Glutamatergic neuron (in vitro differentiated cells): Measurements from ENCODE around the gene BLVRB. TPM values are rescaled to one million over a fixed set of nuclear protein-coding genes. Genes with fewer than 3 reads are reported as not detected.

ENCODE experiments used
- DNase-seq: peaks from one replicate; pipeline ENCODE4 v3.0.0; 2022
- H3K27ac Mint-ChIP-seq: one replicate; pipeline ENCODE4 v1.8.0; 2020; ENCODE audit warnings: mild to moderate bottlenecking, mixed read lengths, inconsistent platforms; ENCODE audit not compliant: unreplicated experiment
- H3K27me3 Mint-ChIP-seq: one replicate; pipeline ENCODE4 v1.8.0; 2020; ENCODE audit warnings: mild to moderate bottlenecking, moderate library complexity, mixed read lengths, inconsistent platforms; ENCODE audit not compliant: unreplicated experiment
- H3K36me3 Mint-ChIP-seq: one replicate; pipeline ENCODE4 v1.8.0; 2020; ENCODE audit warnings: mild to moderate bottlenecking, mixed read lengths, inconsistent platforms; ENCODE audit not compliant: unreplicated experiment
- H3K4me1 Mint-ChIP-seq: one replicate; pipeline ENCODE4 v1.8.0; 2020; ENCODE audit warnings: mild to moderate bottlenecking, low read depth, mixed read lengths, inconsistent platforms; ENCODE audit not compliant: unreplicated experiment
- H3K4me3 Mint-ChIP-seq: one replicate; pipeline ENCODE4 v1.8.0; 2020; ENCODE audit warnings: mild to moderate bottlenecking, mixed read lengths, inconsistent platforms; ENCODE audit not compliant: unreplicated experiment
- H3K9me3 Mint-ChIP-seq: one replicate; pipeline ENCODE4 v1.8.0; 2020; ENCODE audit warnings: mild to moderate bottlenecking, moderate library complexity, mixed read lengths, inconsistent platforms; ENCODE audit not compliant: unreplicated experiment
- CTCF ChIP-seq: fragments of 200-600 bp; sonication (generic); IDR thresholded peaks from one replicate; pipeline ENCODE4 v1.5.0; 2021; ENCODE audit not compliant: partially characterized antibody, unreplicated experiment
- total RNA-seq: library from RNA; stranded (reverse); fragmentation: NEBNext Ultra II Directional; extraction: Animal tissue kit (Norgen Biotek cat#: 25700); gene quantifications from one replicate; pipeline ENCODE4 v1.2.1, GENCODE V29; 2021; ENCODE audit not compliant: unreplicated experiment

BLVRB gene
- total RNA-seq, 1 donor from 2014 or later = 7.2 TPM

- Mint-ChIP-seq H3K9me3 (no peaks in the 10 kb centered on the region), H3K36me3 (no peaks in the 10 kb centered on the region)
These were observed 5.6 kb upstream of the BLVRB start for GRCh38 chr19:40471111-40471510.

GRCh38 chr19:40469011-40469410 lies 3.5 kb upstream of the BLVRB start:
- no peak overlapping the region for H3K4me3 Mint-ChIP-seq
- H3K9me3 Mint-ChIP-seq = no peaks in the 10 kb centered on the region
- H3K4me1 Mint-ChIP-seq = peaks cover 6% of the 10 kb centered on the region
- no peak for TF ChIP-seq CTCF
- DNase-seq = no peak
- H3K27me3 Mint-ChIP-seq = peaks cover 23% of the 10 kb centered on the region
- no peak overlapping the region for H3K27ac Mint-ChIP-seq
- no peaks in the 10 kb centered on the region for H3K36me3 Mint-ChIP-seq

More at GRCh38 chr19:40471111-40471510, 5.6 kb upstream of the BLVRB start:
- no peak for TF ChIP-seq CTCF
- H3K27me3 Mint-ChIP-seq = peaks cover 17% of the 10 kb centered on the region
- H3K4me1 Mint-ChIP-seq = peaks cover 6% of the 10 kb centered on the region
- H3K27ac Mint-ChIP-seq = no peak overlapping the region
- no peak for DNase-seq
- no peak overlapping the region for H3K4me3 Mint-ChIP-seq

- Mint-ChIP-seq H3K9me3 (no peaks in the 10 kb centered on the region), H3K27ac (peak within 1 kb of the TSS; percentile 60), H3K4me1 (peaks cover 6% of the 10 kb centered on the region), H3K36me3 (no peaks in the 10 kb centered on the region), H3K4me3 (peak within 1 kb of the TSS; percentile 88), H3K27me3 (peaks cover 23% of the 10 kb centered on the region)
- no peak for DNase-seq
- no peak for TF ChIP-seq CTCF
These were observed 1.6 kb upstream of the BLVRB start, which contains the start of gene SPTBN4 for GRCh38 chr19:40466985-40467734. SPTBN4 (plus strand) TSS chr19:40467001; CDS start chr19:40472622, 5,621 bp downstream.

- Mint-ChIP-seq H3K27ac (peak overlapping the region; percentile 60), H3K27me3 (peaks cover 24% of the 10 kb centered on the region), H3K4me1 (peaks cover 6% of the 10 kb centered on the region), H3K36me3 (no peaks in the 10 kb centered on the region), H3K4me3 (peak overlapping the region; percentile 88), H3K9me3 (no peaks in the 10 kb centered on the region)
- no peak for TF ChIP-seq CTCF
- DNase-seq = no peak
These were observed 857 bp upstream of the BLVRB start for GRCh38 chr19:40466219-40466984.

GRCh38 chr19:40465025-40465556 lies 454 bp downstream of the BLVRB start:
- H3K9me3 Mint-ChIP-seq = peaks cover 1% of the 10 kb centered on the region
- DNase-seq = no peak
- H3K27ac Mint-ChIP-seq = no peak overlapping the region
- H3K36me3 Mint-ChIP-seq = no peaks in the 10 kb centered on the region
- peaks cover 6% of the 10 kb centered on the region for H3K4me1 Mint-ChIP-seq
- TF ChIP-seq CTCF = no peak
- peak overlapping the region; percentile 74 for H3K4me3 Mint-ChIP-seq
- peaks cover 22% of the 10 kb centered on the region for H3K27me3 Mint-ChIP-seq
